HEK293T (cell line): ENCODE measurements around the gene CD5L.

Source experiments
- ARNT ChIP-seq: fragments of 450-650 bp; IDR thresholded peaks from 2 replicates; pipeline ENCODE4 v1.6.1; 2017; ENCODE audit warnings: mild to moderate bottlenecking
- FOXM1 ChIP-seq: fragments of 450-650 bp; IDR thresholded peaks from 2 replicates; pipeline ENCODE4 v1.6.1; 2017; ENCODE audit warnings: mild to moderate bottlenecking, borderline replicate concordance
- HDGF ChIP-seq: fragments of 450-650 bp; IDR thresholded peaks from 2 replicates; pipeline ENCODE4 v1.6.1; 2017; ENCODE audit warnings: antibody characterized with exemption, borderline replicate concordance
- LEF1 ChIP-seq: fragments of 450-650 bp; IDR thresholded peaks from 2 replicates; pipeline ENCODE4 v1.6.1; 2017; ENCODE audit warnings: mild to moderate bottlenecking, borderline replicate concordance
- NFRKB ChIP-seq: fragments of 450-650 bp; IDR thresholded peaks from 2 replicates; pipeline ENCODE4 v1.6.1; 2016; ENCODE audit warnings: mild to moderate bottlenecking, moderate library complexity
- SP1 ChIP-seq: fragments of 450-650 bp; IDR thresholded peaks from 2 replicates; pipeline ENCODE4 v1.6.1; 2017
- SUZ12 ChIP-seq: fragments of 450-650 bp; IDR thresholded peaks from 2 replicates; pipeline ENCODE4 v1.6.1; 2016; ENCODE audit warnings: mild to moderate bottlenecking
- TF ChIP-seq, protein P1 (sequence below): fragments of 450-650 bp; IDR thresholded peaks from 2 replicates; pipeline ENCODE4 v1.6.1; 2016

DNA sequence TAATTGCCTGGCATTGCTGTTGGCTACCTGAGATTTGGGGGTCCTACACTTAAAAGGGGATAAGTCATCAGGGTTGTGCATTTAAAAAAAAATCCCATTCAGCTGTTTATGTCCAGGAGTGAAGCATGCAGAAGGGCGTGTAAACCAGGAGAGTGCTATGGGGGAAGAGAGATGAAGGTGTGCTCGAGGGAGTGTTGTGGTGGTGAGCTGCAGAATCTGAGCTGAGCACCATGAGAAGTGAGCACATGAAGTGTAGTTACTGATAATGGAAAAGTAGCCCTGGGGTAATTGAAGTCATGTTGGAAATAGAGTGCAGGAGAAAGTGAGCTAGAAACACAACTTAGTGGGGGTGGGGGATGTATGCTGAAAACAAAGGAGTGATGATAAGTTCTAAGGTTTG, 22.4 kb downstream of the CD5L start:
- TF ChIP-seq NFRKB (no peak), HDGF (no peak), SUZ12 (no peak), FOXM1 (no peak), SP1 (no peak), LEF1 (no peak), ARNT (no peak)
- TF ChIP-seq, protein P1, sequence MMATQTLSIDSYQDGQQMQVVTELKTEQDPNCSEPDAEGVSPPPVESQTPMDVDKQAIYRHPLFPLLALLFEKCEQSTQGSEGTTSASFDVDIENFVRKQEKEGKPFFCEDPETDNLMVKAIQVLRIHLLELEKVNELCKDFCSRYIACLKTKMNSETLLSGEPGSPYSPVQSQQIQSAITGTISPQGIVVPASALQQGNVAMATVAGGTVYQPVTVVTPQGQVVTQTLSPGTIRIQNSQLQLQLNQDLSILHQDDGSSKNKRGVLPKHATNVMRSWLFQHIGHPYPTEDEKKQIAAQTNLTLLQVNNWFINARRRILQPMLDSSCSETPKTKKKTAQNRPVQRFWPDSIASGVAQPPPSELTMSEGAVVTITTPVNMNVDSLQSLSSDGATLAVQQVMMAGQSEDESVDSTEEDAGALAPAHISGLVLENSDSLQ: no peak
